ENCODE measurements around the gene RAB13.

Gene RAB13

GRCh38 chr1:153977250-153978240 lies 8.6 kb downstream of the RAB13 start, which contains the start of gene JTB:
JTB (minus strand) TSS chr1:153977674; CDS start chr1:153977252, 422 bp downstream.
- peak; percentile 70 for DNase-seq (ENCODE audit: low read depth)

GRCh38 chr1:153976819-153977249 lies 9.3 kb downstream of the RAB13 start:
- DNase-seq (ENCODE audit: low read depth): no peak

GRCh38 chr1:153973525-153973924 lies 12.6 kb downstream of the RAB13 start:
- DNase-seq (ENCODE audit: low read depth): no peak

GRCh38 chr1:153973071-153973470 lies 13.1 kb downstream of the RAB13 start:
- DNase-seq (ENCODE audit: low read depth): no peak

GRCh38 chr1:153970346-153970745 lies 15.8 kb downstream of the RAB13 start:
- DNase-seq (ENCODE audit: low read depth): no peak

GRCh38 chr1:153968972-153969371 lies 17.2 kb downstream of the RAB13 start:
- DNase-seq (ENCODE audit: low read depth): no peak

- no peak for DNase-seq (ENCODE audit: low read depth)
These were observed 17.7 kb downstream of the RAB13 start for GRCh38 chr1:153968408-153968807.

- DNase-seq (ENCODE audit: low read depth): no peak
These were observed 18.2 kb downstream of the RAB13 start for GRCh38 chr1:153968000-153968363.

- DNase-seq (ENCODE audit: low read depth): peak; percentile 61
These were observed 18.8 kb downstream of the RAB13 start, which contains the start of gene CREB3L4 for GRCh38 chr1:153967107-153967999. CREB3L4 (plus strand) TSS chr1:153967902; CDS start chr1:153968526, 624 bp downstream.

GRCh38 chr1:153963850-153964331 lies 22.2 kb downstream of the RAB13 start:
- DNase-seq (ENCODE audit: low read depth): no peak

- DNase-seq (ENCODE audit: low read depth): peak; percentile 93
These were observed 22.9 kb downstream of the RAB13 start, which contains the start of gene SLC39A1 for GRCh38 chr1:153963030-153963849. SLC39A1 (minus strand) TSS chr1:153963537; CDS start chr1:153962715, 822 bp downstream.

- no peak for DNase-seq (ENCODE audit: low read depth)
These were observed 23.8 kb downstream of the RAB13 start for GRCh38 chr1:153962088-153963029.

GRCh38 chr1:153961421-153961820 lies 24.7 kb downstream of the RAB13 start:
- DNase-seq (ENCODE audit: low read depth): no peak

- DNase-seq (ENCODE audit: low read depth): no peak
These were observed 25.9 kb downstream of the RAB13 start for GRCh38 chr1:153960206-153960605.

GRCh38 chr1:153959454-153959853 lies 26.7 kb downstream of the RAB13 start:
- DNase-seq (ENCODE audit: low read depth): no peak

- no peak for DNase-seq (ENCODE audit: low read depth)
These were observed 27.2 kb downstream of the RAB13 start for GRCh38 chr1:153958961-153959260.

GRCh38 chr1:153958111-153958960 lies 27.8 kb downstream of the RAB13 start, which contains the start of gene CRTC2:
CRTC2 (minus strand) TSS chr1:153958612; CDS start chr1:153958497, 115 bp downstream.
- peak; percentile 96 for DNase-seq (ENCODE audit: low read depth)

- DNase-seq (ENCODE audit: low read depth): no peak
These were observed 28.4 kb downstream of the RAB13 start for GRCh38 chr1:153957744-153958110.

- no peak for DNase-seq (ENCODE audit: low read depth)
These were observed 29.0 kb downstream of the RAB13 start for GRCh38 chr1:153956997-153957715.
